Keratinocyte (primary cell): ENCODE data around the gene ZNF467. TPM values are rescaled to one million over a fixed set of nuclear protein-coding genes. Genes with fewer than 3 reads are reported as not detected.

Source experiments
- DNase-seq: peaks from one replicate; pipeline ENCODE4 v3.0.0-alpha.2; 2011; ENCODE audit warnings: low read depth, missing footprints, low spot score
- FAIRE-seq: peaks from 2 replicates; lab custom pipeline; 2011; peaks lifted over from hg19 to GRCh38; lab: Jason Lieb, UNC
- H2AFZ ChIP-seq: 2 replicates; pipeline ENCODE4 v1.6.0; 2012; ENCODE audit warnings: low read length, control low read depth, inconsistent platforms; ENCODE audit not compliant: control insufficient read depth
- H3K27ac ChIP-seq: 2 replicates; pipeline ENCODE4 v1.5.1; 2011; ENCODE audit warnings: low read length; ENCODE audit not compliant: control insufficient read depth, insufficient read depth
- H3K27me3 ChIP-seq: 3 replicates; pipeline ENCODE4 v1.6.0; 2011; ENCODE audit warnings: low read length; ENCODE audit not compliant: control insufficient read depth, insufficient read depth; ENCODE audit errors: extremely low read depth
- H3K36me3 ChIP-seq, 2 experiments: 2 replicates in 1 of 2; 3 replicates in 1 of 2; pipeline ENCODE4 v1.5.1; 2011; ENCODE audit warnings: low read length in 2 of 2, mild to moderate bottlenecking in 1 of 2; ENCODE audit not compliant: control insufficient read depth in 2 of 2, insufficient read depth in 2 of 2; ENCODE audit errors: extremely low read depth in 1 of 2
- H3K4me1 ChIP-seq: 3 replicates; pipeline ENCODE4 v1.5.1; 2011; ENCODE audit warnings: low read length; ENCODE audit not compliant: control insufficient read depth, insufficient read depth; ENCODE audit errors: extremely low read depth
- H3K4me2 ChIP-seq: 3 replicates; pipeline ENCODE4 v1.6.0; 2011; ENCODE audit warnings: low read depth, low read length; ENCODE audit not compliant: control insufficient read depth, insufficient read depth; ENCODE audit errors: extremely low read depth
- H3K4me3 ChIP-seq, 3 experiments: fragments of 200-600 bp in 1 of 3; sonication (generic) in 1 of 3; 2 replicates in 2 of 3; 3 replicates in 1 of 3; pipeline ENCODE4 v1.5.1; 2011 to 2016; ENCODE audit warnings: low read length in 3 of 3, mild to moderate bottlenecking in 3 of 3, control low read depth in 2 of 3, inconsistent platforms in 1 of 3, low read depth in 1 of 3, mixed read lengths in 1 of 3, mixed run types in 1 of 3, moderate library complexity in 1 of 3; ENCODE audit not compliant: control insufficient read depth in 2 of 3, insufficient read depth in 2 of 3; ENCODE audit errors: extremely low read depth in 1 of 3
- H3K79me2 ChIP-seq: 2 replicates; pipeline ENCODE4 v1.6.0; 2012; ENCODE audit warnings: low read length; ENCODE audit not compliant: control insufficient read depth, insufficient read depth
- H3K9ac ChIP-seq: 3 replicates; pipeline ENCODE4 v1.6.0; 2011; ENCODE audit warnings: low read length; ENCODE audit not compliant: control insufficient read depth, insufficient read depth; ENCODE audit errors: extremely low read depth
- H3K9me1 ChIP-seq: 3 replicates; pipeline ENCODE4 v1.6.0; 2011; ENCODE audit warnings: low read length; ENCODE audit not compliant: control insufficient read depth, insufficient read depth; ENCODE audit errors: extremely low read depth
- H3K9me3 ChIP-seq: 2 replicates; pipeline ENCODE4 v1.5.1; 2012; ENCODE audit warnings: low read depth, low read length; ENCODE audit not compliant: control insufficient read depth
- H4K20me1 ChIP-seq: 3 replicates; pipeline ENCODE4 v1.6.0; 2011; ENCODE audit warnings: low read length; ENCODE audit not compliant: control insufficient read depth, insufficient read depth; ENCODE audit errors: extremely low read depth
- CTCF ChIP-seq, 3 experiments: IDR thresholded peaks in 1 of 3; conservative IDR thresholded peaks in 1 of 3; optimal IDR thresholded peaks in 1 of 3; 2 replicates in 2 of 3; 3 replicates in 1 of 3; pipeline versions ENCODE3 to v1.5.1; 2011; ENCODE audit warnings: low read length in 3 of 3, mild to moderate bottlenecking in 3 of 3, moderate library complexity in 2 of 3, control low read depth in 1 of 3, inconsistent platforms in 1 of 3; ENCODE audit not compliant: insufficient read depth in 2 of 3; ENCODE audit errors: extremely low read depth in 1 of 3
- EZH2 ChIP-seq: IDR thresholded peaks from one replicate; pipeline ENCODE4 v1.6.1; 2012; ENCODE audit warnings: inconsistent platforms, mild to moderate bottlenecking, low read length, moderate library complexity
- dilution Hi-C: fragments of 300-500 bp; cut with MboI; formaldehyde crosslinking; loops from one replicate; pipeline ENCODE4 v1.7.0; 2020; ENCODE audit warnings: low sequenced_read_pairs; ENCODE audit not compliant: extremely low pct_ligation_motif_present
- polyA plus RNA-seq, 5 experiments: library from polyadenylated mRNA; depleted of rRNA in 3 of 5; stranded (reverse) in 3 of 5; stranded (forward) in 1 of 5; unstranded in 1 of 5; fragments of >200 nt; gene quantifications; 1 replicate in 1 of 5; 2 replicates in 3 of 5; 3 replicates in 1 of 5; pipeline versions ENCODE4 v1.2.1 to v1.2.3, GENCODE V29; 2011 to 2012; ENCODE audit warnings: missing spikeins in 2 of 5, low read depth in 1 of 5, low replicate concordance in 1 of 5

ZNF467 gene
- polyA plus RNA-seq, 1 donor (not counting 4 experiments of a cell fraction or from before 2014, with no cell fraction given), result 0.31 TPM

- no peak for FAIRE-seq
- TF ChIP-seq CTCF (optimal IDR thresholded peaks at IDR 0.05 in 1 of 3, IDR thresholded peaks at IDR 0.05 in 1 of 3, conservative IDR thresholded peaks at IDR 0.05 in 1 of 3; ENCODE audit: extremely low read depth in 1 of 3, insufficient read depth in 2 of 3, low read length in 3 of 3) (no peak), EZH2 (no peak)
- H3K4me1 ChIP-seq, result no peaks in the 10 kb centered on the region
- dilution Hi-C loops, result no loop called here
- H3K4me3 ChIP-seq, result no peak overlapping the region
- H3K79me2 ChIP-seq, result no peaks in the 10 kb centered on the region
- H2AFZ ChIP-seq, result no peak overlapping the region
- H3K9ac ChIP-seq, result no peak overlapping the region
- H3K9me3 ChIP-seq, result no peaks in the 10 kb centered on the region
- DNase-seq, result no peak
- no peaks in the 10 kb centered on the region for H3K9me1 ChIP-seq
- no peak overlapping the region for H3K4me2 ChIP-seq
- H3K27ac ChIP-seq, result no peak overlapping the region
- H4K20me1 ChIP-seq, result no peaks in the 10 kb centered on the region
- H3K27me3 ChIP-seq, result peaks cover 18% of the 10 kb centered on the region
- H3K36me3 ChIP-seq, result no peaks in the 10 kb centered on the region
Measured at GRCh38 chr7:149821191-149822148, 48.1 kb upstream of the ZNF467 start.

- dilution Hi-C loops, result no loop called here
- no peaks in the 10 kb centered on the region for H3K79me2 ChIP-seq
- H3K4me1 ChIP-seq, result no peaks in the 10 kb centered on the region
- H3K9me1 ChIP-seq, result no peaks in the 10 kb centered on the region
- H3K27ac ChIP-seq, result no peak overlapping the region
- peaks cover 18% of the 10 kb centered on the region for H3K27me3 ChIP-seq
- H2AFZ ChIP-seq, result no peak overlapping the region
- H3K36me3 ChIP-seq, result no peaks in the 10 kb centered on the region
- no peak overlapping the region for H3K4me3 ChIP-seq
- no peaks in the 10 kb centered on the region for H3K9me3 ChIP-seq
- TF ChIP-seq CTCF (optimal IDR thresholded peaks at IDR 0.05 in 1 of 3, IDR thresholded peaks at IDR 0.05 in 1 of 3, conservative IDR thresholded peaks at IDR 0.05 in 1 of 3; ENCODE audit: extremely low read depth in 1 of 3, insufficient read depth in 2 of 3, low read length in 3 of 3) (no peak), EZH2 (no peak)
- H4K20me1 ChIP-seq, result no peaks in the 10 kb centered on the region
- DNase-seq (no peak), FAIRE-seq (no peak)
- no peak overlapping the region for H3K4me2 ChIP-seq
- H3K9ac ChIP-seq, result no peak overlapping the region
Measured at GRCh38 chr7:149820622-149821190, 47.3 kb upstream of the ZNF467 start.
